GM18861 (cell line): Measurements from ENCODE around the gene ZBTB39.
A peak's percentile ranks its signal among the peaks of the same experiment; 100 is the strongest.
"Not testable (repeated sequence)": the region's sequence is repeated elsewhere in the genome, so short reads cannot be mapped to it uniquely, and the experiment has no call there.

Experiments
- ATAC-seq: cut with Tn5 transposase; IDR thresholded peaks from one replicate; pipeline ENCODE4 v1.9.1; 2021; ENCODE audit not compliant: unreplicated experiment

The ZBTB39 gene

GRCh38 chr12:57031789-57032188 lies 25.4 kb upstream of the ZBTB39 start:
- no peak for ATAC-seq

- peak; percentile 51 for ATAC-seq
Measured at GRCh38 chr12:57031138-57031725, 24.9 kb upstream of the ZBTB39 start.

GRCh38 chr12:57029457-57029856 lies 23.1 kb upstream of the ZBTB39 start:
- ATAC-seq, result no peak

- no peak for ATAC-seq
Measured at GRCh38 chr12:57027805-57028153, 21.4 kb upstream of the ZBTB39 start.

GRCh38 chr12:57027011-57027804 lies 20.9 kb upstream of the ZBTB39 start:
- no peak for ATAC-seq

GRCh38 chr12:57025196-57025595 lies 18.9 kb upstream of the ZBTB39 start:
- ATAC-seq, result no peak

GRCh38 chr12:57022324-57022723 lies 16.0 kb upstream of the ZBTB39 start:
- not testable (repeated sequence) for ATAC-seq

- no peak for ATAC-seq
Measured at GRCh38 chr12:57019983-57020719, 13.8 kb upstream of the ZBTB39 start.

- ATAC-seq, result no peak
Measured at GRCh38 chr12:57018906-57019305, 12.6 kb upstream of the ZBTB39 start.

GRCh38 chr12:57018353-57018752 lies 12.0 kb upstream of the ZBTB39 start:
- not testable (repeated sequence) for ATAC-seq

- ATAC-seq, result no peak
Measured at GRCh38 chr12:57016348-57016747, 10.0 kb upstream of the ZBTB39 start, which contains the start of gene TAC3. TSS of gene TAC3 (minus strand) at chr12:57016529. CDS start at chr12:57015797, 732 bp downstream.

GRCh38 chr12:57012600-57013465 lies 6.5 kb upstream of the ZBTB39 start:
- peak; percentile 58 for ATAC-seq

GRCh38 chr12:57011438-57012424 lies 5.4 kb upstream of the ZBTB39 start:
- no peak for ATAC-seq

GRCh38 chr12:57010627-57011247 lies 4.4 kb upstream of the ZBTB39 start:
- ATAC-seq, result no peak

GRCh38 chr12:57009949-57010626 lies 3.7 kb upstream of the ZBTB39 start:
- ATAC-seq, result no peak

- no peak for ATAC-seq
Measured at GRCh38 chr12:57008178-57008577, 1.8 kb upstream of the ZBTB39 start.

- no peak for ATAC-seq
Measured at GRCh38 chr12:57006809-57007475, 596 bp upstream of the ZBTB39 start.

GRCh38 chr12:57004651-57005050 lies 1.7 kb downstream of the ZBTB39 start:
- no peak for ATAC-seq
